HG03108 (cell line): ENCODE measurements around the gene RASA3.

ENCODE experiments used
- ATAC-seq: cut with Tn5 transposase; IDR thresholded peaks from one replicate; pipeline ENCODE4 v1.9.1; 2021; ENCODE audit warnings: moderate library complexity; ENCODE audit not compliant: unreplicated experiment

Gene RASA3

GRCh38 chr13:114058051-114058867 is 74.2 kb downstream of the RASA3 start:
- ATAC-seq: no peak

GRCh38 chr13:114057166-114058050 is 75.0 kb downstream of the RASA3 start:
- ATAC-seq: no peak

- ATAC-seq: no peak
These were observed 76.0 kb downstream of the RASA3 start for GRCh38 chr13:114056205-114057013.

GRCh38 chr13:114055766-114056165 is 76.7 kb downstream of the RASA3 start:
- no peak for ATAC-seq

GRCh38 chr13:114054830-114055439 is 77.5 kb downstream of the RASA3 start:
- ATAC-seq: no peak

GRCh38 chr13:114054264-114054663 is 78.2 kb downstream of the RASA3 start:
- no peak for ATAC-seq

- no peak for ATAC-seq
These were observed 79.4 kb downstream of the RASA3 start for GRCh38 chr13:114053026-114053425.

- ATAC-seq: no peak
These were observed 81.6 kb downstream of the RASA3 start for GRCh38 chr13:114050536-114051450.

- no peak for ATAC-seq
These were observed 82.8 kb downstream of the RASA3 start for GRCh38 chr13:114049626-114050101.

GRCh38 chr13:114049026-114049425 is 83.4 kb downstream of the RASA3 start:
- peak; percentile 55 for ATAC-seq

GRCh38 chr13:114048443-114048842 is 84.0 kb downstream of the RASA3 start:
- ATAC-seq: no peak

- peak; percentile 56 for ATAC-seq
These were observed 85.0 kb downstream of the RASA3 start for GRCh38 chr13:114047358-114047881.

GRCh38 chr13:114046431-114046975 is 85.9 kb downstream of the RASA3 start:
- no peak for ATAC-seq

- ATAC-seq: no peak
These were observed 87.2 kb downstream of the RASA3 start for GRCh38 chr13:114045113-114045735.

GRCh38 chr13:114044486-114044885 is 87.9 kb downstream of the RASA3 start:
- ATAC-seq: no peak

- ATAC-seq: no peak
These were observed 88.9 kb downstream of the RASA3 start for GRCh38 chr13:114043421-114044053.

- ATAC-seq: no peak
These were observed 90.2 kb downstream of the RASA3 start for GRCh38 chr13:114042066-114042815.
